Measurements from ENCODE around the gene RHOF.
"Not testable (repeated sequence)": the region's sequence is repeated elsewhere in the genome, so short reads cannot be mapped to it uniquely, and the experiment has no call there.

RHOF gene

GRCh38 chr12:121775501-121775900, 18.0 kb downstream of the RHOF start:
- DNase-seq: no peak

DNA sequence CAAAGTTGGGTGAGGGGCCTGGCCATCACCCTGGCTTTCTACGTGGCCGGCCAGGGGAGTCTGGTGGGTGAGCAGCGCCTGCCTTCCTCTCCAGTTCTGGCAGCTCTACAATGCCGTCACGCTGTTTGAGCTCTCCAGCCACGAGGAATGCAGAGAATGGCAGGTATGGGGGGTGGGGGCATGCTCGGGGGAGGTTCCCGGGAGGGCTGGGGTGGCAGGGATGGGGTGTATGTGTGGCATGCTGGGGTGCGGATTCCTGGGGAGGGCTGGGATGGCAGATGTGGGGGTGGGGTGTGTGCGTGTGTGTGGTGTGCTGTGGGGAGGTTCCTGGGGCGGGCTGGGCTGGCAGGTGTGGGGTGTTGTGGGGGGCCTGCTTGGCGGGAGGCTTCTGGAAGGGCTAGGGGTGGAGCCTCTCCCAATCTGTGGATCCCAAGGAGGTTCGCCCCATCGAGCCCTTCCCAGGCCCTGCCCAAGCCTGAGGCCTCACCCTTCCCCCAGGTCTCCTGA, 18.5 kb downstream of the RHOF start:
- no peak for DNase-seq

GRCh38 chr12:121773011-121773777, 20.3 kb downstream of the RHOF start:
- DNase-seq: peak in 12 of 14 donors; percentile 10 to 63 (median 34)

- DNase-seq: no peak
Observed at GRCh38 chr12:121770813-121771625, 22.5 kb downstream of the RHOF start.

- DNase-seq: no peak
Observed at GRCh38 chr12:121770388-121770787, 23.1 kb downstream of the RHOF start.

- DNase-seq: peak in 1 of 14 donors; percentile 61
Observed at GRCh38 chr12:121769831-121770301, 23.6 kb downstream of the RHOF start.

- no peak for DNase-seq
Observed at GRCh38 chr12:121769297-121769830, 24.1 kb downstream of the RHOF start.

DNA sequence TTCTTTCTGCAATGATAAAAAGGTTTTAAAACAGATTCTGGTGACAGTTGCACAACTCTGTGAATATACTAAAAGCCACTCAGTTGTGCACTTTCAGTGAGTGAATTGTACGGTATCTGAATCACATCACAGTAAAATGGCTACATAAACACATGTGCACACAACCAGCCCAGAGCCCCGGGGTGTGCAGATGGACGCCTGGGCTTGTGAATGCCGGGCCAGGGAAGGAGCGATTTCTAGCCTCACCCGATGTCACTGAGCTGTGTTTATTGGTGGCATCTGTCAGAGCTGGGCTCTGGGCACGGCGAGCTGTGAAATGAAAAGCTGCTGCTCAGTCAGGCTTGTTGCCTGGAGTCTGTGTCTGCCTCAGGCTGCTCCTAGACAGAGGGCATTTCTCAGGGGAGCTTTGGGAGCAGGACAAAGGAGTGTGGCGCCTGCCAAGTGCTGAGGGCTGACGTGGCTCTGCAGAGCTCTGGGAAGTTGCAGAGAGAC, 25.9 kb downstream of the RHOF start:
- DNase-seq: peak in 11 of 14 donors; percentile 21 to 84 (median 41)

- no peak for DNase-seq
Observed at GRCh38 chr12:121766290-121767039, 27.0 kb downstream of the RHOF start.

DNA sequence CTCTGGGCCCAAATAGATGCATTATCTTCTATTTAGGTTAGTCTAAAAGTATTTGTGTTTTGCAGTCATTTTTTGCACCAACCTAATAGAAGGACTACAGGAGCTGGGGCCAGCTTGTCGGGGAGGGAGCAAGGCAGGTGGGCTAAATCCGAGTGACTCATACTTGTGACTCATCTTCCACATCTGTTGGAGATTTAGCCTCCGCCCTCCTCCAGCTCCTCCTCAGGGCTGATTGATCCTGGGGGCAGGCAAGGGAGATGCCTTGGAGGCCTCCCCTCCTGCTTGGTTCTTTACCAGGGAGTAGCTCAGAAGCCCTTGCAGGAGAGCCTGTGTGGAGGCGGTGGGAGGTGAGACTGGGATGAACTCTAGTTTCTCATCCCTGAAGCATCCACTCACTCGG, 27.9 kb downstream of the RHOF start:
- DNase-seq: no peak

DNA sequence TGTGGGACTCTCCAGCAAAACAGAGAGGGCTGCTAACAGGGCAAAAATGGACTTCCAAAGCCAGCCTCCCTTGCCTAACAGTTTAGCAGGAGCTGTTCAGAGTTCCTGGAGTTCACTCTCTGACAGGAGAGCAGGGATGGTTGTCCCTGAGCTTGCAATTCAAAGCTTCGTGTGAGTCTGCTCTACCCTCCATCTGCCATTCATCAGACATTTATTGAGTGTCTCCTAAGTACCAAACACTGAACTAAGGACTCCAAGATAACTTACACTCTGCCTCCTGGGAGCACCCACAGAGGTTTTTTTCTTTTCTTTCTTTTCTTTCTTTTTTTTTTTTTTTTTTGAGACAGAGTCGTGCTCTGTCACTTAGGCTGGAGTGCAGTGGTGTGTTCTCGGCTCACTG, 28.7 kb downstream of the RHOF start:
- DNase-seq: no peak

- peak in 1 of 14 donors; percentile 23 for DNase-seq
Observed at GRCh38 chr12:121762269-121762668, 31.2 kb downstream of the RHOF start.

DNA sequence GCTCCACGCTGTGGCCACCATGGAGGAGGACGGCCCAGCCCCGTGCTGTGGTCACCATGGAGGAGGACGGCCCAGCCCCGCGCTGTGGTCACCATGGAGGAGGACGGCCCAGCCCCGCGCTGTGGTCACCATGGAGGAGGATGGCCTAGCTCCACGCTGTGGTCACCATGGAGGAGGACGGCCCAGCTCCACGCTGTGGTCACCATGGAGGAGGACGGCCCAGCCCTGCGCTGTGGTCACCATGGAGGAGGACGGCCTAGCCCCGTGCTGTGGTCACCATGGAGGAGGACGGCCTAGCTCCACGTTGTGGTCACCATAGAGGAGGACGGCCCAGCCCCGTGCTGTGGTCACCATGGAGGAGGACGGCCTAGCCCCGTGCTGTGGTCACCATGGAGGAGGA, 35.0 kb downstream of the RHOF start:
- not testable (repeated sequence) for DNase-seq

DNA sequence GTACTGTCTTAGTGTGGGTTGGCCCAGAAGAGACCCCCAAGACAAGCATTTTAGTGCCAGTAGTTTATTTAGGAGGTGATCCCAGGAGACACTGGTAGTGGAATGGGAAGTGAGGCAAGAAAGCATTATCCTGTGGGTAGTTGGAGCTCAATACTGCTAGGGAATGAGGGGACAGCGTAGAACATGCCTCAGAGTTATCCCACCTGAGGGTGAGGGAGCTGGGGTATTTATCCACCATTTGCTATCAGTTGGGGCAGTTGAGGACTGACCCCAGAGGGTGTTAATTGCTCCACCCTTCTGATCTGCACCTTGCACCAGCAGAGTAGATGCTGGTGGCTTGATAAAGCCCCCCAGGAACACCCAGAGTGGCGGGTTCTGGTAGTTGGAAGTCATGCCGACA, 37.9 kb downstream of the RHOF start:
- DNase-seq: no peak

GRCh38 chr12:121754836-121755235, 38.7 kb downstream of the RHOF start:
- DNase-seq: no peak

- peak in 13 of 14 donors; percentile 25 to 89 (median 69) for DNase-seq
Observed at GRCh38 chr12:121753844-121754264, 39.6 kb downstream of the RHOF start.

- no peak for DNase-seq
Observed at GRCh38 chr12:121751749-121752351, 41.6 kb downstream of the RHOF start.

DNA sequence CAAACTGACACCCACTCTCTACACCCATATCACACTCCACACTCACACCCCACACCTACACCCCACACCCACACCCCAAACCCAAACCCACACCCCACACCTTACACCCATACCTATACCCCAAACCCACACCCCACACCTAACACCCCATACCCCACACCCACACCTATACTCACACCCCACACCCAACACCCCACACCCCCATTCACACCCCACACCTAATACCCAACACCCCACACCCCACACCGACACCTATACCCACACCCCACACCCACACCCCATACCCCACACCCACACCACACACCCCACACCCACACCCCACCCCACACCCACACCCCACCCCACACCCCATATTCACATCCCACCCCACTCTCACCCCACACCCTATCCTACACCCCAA, 42.5 kb downstream of the RHOF start:
- no peak for DNase-seq

DNA sequence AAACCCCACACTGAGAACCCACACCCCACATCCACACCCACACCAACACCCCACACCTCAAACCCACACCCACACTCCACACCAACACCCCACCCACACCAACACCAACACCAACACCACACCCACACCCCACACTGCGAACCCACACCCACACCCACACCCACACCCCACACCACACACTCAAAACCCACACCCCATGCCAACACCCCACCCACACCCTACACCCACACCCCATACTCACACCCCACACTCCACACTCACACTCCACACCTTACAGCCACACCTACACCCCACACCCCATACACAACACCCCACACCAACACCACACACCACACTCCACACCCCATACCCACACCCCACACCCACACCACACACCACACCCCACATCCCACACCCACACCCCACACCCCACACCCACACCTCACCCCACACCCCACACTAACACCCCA, 43.0 kb downstream of the RHOF start:
- DNase-seq: no peak

- no peak for DNase-seq
Observed at GRCh38 chr12:121749267-121749666, 44.2 kb downstream of the RHOF start.

- DNase-seq: no peak
Observed at GRCh38 chr12:121748571-121749265, 44.8 kb downstream of the RHOF start.

Data from C1 segment of cervical spinal cord (tissue), 14 donors.